Endothelial cell (in vitro differentiated cells): ENCODE results near the gene SMIM5. TPM values are rescaled to one million over a fixed set of nuclear protein-coding genes. Genes with fewer than 3 reads are reported as not detected.

ENCODE experiments used
- DNase-seq: peaks from one replicate; pipeline ENCODE4 v3.0.0; 2021; ENCODE audit warnings: low spot score
- H3K27ac Mint-ChIP-seq: one replicate; pipeline ENCODE4 v1.8.0; 2021; ENCODE audit warnings: mixed read lengths, inconsistent platforms; ENCODE audit not compliant: unreplicated experiment
- H3K27me3 Mint-ChIP-seq: one replicate; pipeline ENCODE4 v1.8.0; 2021; ENCODE audit warnings: mild to moderate bottlenecking, moderate library complexity, mixed read lengths, inconsistent platforms; ENCODE audit not compliant: unreplicated experiment
- H3K36me3 Mint-ChIP-seq: one replicate; pipeline ENCODE4 v1.8.0; 2021; ENCODE audit warnings: mild to moderate bottlenecking, low read depth, mixed read lengths, inconsistent platforms; ENCODE audit not compliant: unreplicated experiment
- H3K4me1 Mint-ChIP-seq: one replicate; pipeline ENCODE4 v1.8.0; 2021; ENCODE audit warnings: mild to moderate bottlenecking, mixed read lengths, inconsistent platforms; ENCODE audit not compliant: unreplicated experiment
- H3K4me3 Mint-ChIP-seq: one replicate; pipeline ENCODE4 v1.8.0; 2021; ENCODE audit warnings: mild to moderate bottlenecking, mixed read lengths, inconsistent platforms; ENCODE audit not compliant: unreplicated experiment
- H3K9me3 Mint-ChIP-seq: one replicate; pipeline ENCODE4 v1.8.0; 2021; ENCODE audit warnings: mixed read lengths, inconsistent platforms; ENCODE audit not compliant: unreplicated experiment
- CTCF ChIP-seq: fragments of 200-600 bp; sonication (generic); IDR thresholded peaks from one replicate; pipeline ENCODE4 v1.5.0; 2021; ENCODE audit warnings: antibody characterized with exemption; ENCODE audit not compliant: unreplicated experiment
- total RNA-seq: library from RNA; stranded (reverse); fragmentation: NEBNext Ultra II Directional; extraction: Animal tissue kit (Norgen Biotek cat#: 25700); gene quantifications from one replicate; pipeline ENCODE4 v1.2.1, GENCODE V29; 2021; ENCODE audit not compliant: unreplicated experiment

Gene SMIM5
- total RNA-seq, 1 donor from 2014 or later = 1.1 TPM

GRCh38 chr17:75611851-75612429 lies 21.3 kb upstream of the SMIM5 start:
- DNase-seq = no peak
- peaks cover 9% of the 10 kb centered on the region for H3K36me3 Mint-ChIP-seq
- H3K4me3 Mint-ChIP-seq = no peak overlapping the region
- no peaks in the 10 kb centered on the region for H3K4me1 Mint-ChIP-seq
- TF ChIP-seq CTCF = no peak
- peaks cover under 1% of the 10 kb centered on the region for H3K27me3 Mint-ChIP-seq
- no peaks in the 10 kb centered on the region for H3K9me3 Mint-ChIP-seq
- H3K27ac Mint-ChIP-seq = peak overlapping the region; percentile 51

- peaks cover 4% of the 10 kb centered on the region for H3K27me3 Mint-ChIP-seq
- DNase-seq = no peak
- H3K36me3 Mint-ChIP-seq = peaks cover 12% of the 10 kb centered on the region
- H3K4me1 Mint-ChIP-seq = no peaks in the 10 kb centered on the region
- H3K27ac Mint-ChIP-seq = no peak overlapping the region
- H3K4me3 Mint-ChIP-seq = no peak overlapping the region
- no peak for TF ChIP-seq CTCF
- no peaks in the 10 kb centered on the region for H3K9me3 Mint-ChIP-seq
Measured at GRCh38 chr17:75612906-75613626, 20.2 kb upstream of the SMIM5 start.

- Mint-ChIP-seq H3K9me3 (no peaks in the 10 kb centered on the region), H3K4me3 (no peak overlapping the region)
Measured at GRCh38 chr17:75614006-75614405, 19.2 kb upstream of the SMIM5 start.

GRCh38 chr17:75614556-75615270 lies 18.5 kb upstream of the SMIM5 start:
- Mint-ChIP-seq H3K27ac (no peak overlapping the region), H3K36me3 (peaks cover 12% of the 10 kb centered on the region), H3K9me3 (no peaks in the 10 kb centered on the region), H3K27me3 (peaks cover 13% of the 10 kb centered on the region), H3K4me1 (no peaks in the 10 kb centered on the region), H3K4me3 (no peak overlapping the region)
- DNase-seq = no peak
- no peak for TF ChIP-seq CTCF

More at GRCh38 chr17:75614006-75614405, 19.2 kb upstream of the SMIM5 start:
- Mint-ChIP-seq H3K27ac (no peak overlapping the region), H3K36me3 (peaks cover 12% of the 10 kb centered on the region), H3K4me1 (no peaks in the 10 kb centered on the region), H3K27me3 (peaks cover 10% of the 10 kb centered on the region)
- DNase-seq = no peak
- no peak for TF ChIP-seq CTCF
